HG03095 (cell line): ENCODE measurements around the gene HEXIM2.
"Not testable (repeated sequence)": the region's sequence is repeated elsewhere in the genome, so short reads cannot be mapped to it uniquely, and the experiment has no call there.

ENCODE experiments used
- ATAC-seq: cut with Tn5 transposase; IDR thresholded peaks from one replicate; pipeline ENCODE4 v1.9.1; 2021; ENCODE audit warnings: moderate library complexity; ENCODE audit not compliant: unreplicated experiment

Gene HEXIM2

DNA sequence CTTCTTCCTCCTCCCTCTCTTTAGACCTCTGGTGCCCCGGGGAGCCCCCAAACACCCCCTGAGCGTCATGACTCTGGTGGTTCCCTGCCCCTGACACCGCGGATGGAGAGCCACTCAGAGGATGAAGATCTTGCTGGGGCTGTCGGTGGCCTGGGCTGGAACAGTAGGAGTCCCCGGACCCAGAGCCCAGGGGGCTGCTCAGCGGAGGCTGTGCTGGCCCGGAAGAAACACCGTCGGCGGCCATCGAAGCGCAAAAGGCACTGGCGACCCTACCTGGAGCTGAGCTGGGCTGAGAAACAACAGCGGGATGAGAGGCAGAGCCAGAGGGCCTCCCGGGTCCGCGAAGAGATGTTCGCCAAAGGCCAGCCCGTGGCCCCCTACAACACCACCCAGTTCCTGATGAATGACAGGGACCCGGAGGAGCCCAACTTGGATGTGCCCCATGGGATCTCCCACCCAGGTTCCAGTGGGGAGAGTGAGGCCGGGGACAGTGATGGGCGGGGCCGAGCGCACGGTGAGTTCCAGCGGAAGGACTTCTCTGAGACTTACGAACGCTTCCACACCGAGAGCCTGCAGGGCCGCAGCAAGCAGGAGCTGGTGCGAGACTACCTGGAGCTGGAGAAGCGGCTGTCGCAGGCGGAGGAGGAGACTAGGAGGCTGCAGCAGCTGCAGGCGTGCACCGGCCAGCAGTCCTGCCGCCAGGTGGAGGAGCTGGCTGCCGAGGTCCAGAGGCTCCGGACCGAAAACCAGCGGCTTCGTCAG, 7.5 kb downstream of the HEXIM2 start:
- ATAC-seq = no peak

DNA sequence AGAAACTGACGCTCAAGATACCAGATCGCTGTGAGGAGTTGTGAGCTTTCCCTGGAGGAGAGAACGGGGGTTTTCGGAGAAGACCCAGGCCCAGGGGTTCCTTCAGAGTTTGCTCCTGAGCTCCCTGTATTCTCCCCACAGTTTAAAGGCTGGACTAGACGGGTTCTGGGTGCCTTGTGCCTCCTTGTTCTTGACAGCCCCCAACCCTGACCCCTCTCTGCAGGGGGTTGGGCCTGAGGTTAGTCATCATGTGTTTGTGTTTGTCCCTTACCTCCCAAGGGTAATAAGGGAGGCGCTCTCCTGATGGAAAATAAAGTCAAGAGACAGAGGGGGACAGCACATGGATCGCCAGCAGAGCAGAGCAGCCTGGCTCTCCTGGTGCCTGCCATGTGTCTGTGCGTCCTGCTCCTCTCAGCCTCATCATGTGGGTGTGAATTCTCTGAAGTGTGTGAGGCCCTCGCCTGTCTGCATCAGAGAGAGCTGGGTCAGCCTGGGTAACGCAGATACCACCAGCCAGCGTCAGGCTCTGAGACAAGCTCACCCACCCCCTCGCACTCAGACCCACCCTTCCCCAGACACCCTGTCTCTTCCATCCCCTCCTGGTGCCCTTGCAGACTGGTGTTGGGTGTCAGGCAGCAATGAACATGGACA, 8.7 kb downstream of the HEXIM2 start:
- no peak for ATAC-seq

- ATAC-seq = no peak
Observed at GRCh38 chr17:45170931-45171337, 9.3 kb downstream of the HEXIM2 start.

DNA sequence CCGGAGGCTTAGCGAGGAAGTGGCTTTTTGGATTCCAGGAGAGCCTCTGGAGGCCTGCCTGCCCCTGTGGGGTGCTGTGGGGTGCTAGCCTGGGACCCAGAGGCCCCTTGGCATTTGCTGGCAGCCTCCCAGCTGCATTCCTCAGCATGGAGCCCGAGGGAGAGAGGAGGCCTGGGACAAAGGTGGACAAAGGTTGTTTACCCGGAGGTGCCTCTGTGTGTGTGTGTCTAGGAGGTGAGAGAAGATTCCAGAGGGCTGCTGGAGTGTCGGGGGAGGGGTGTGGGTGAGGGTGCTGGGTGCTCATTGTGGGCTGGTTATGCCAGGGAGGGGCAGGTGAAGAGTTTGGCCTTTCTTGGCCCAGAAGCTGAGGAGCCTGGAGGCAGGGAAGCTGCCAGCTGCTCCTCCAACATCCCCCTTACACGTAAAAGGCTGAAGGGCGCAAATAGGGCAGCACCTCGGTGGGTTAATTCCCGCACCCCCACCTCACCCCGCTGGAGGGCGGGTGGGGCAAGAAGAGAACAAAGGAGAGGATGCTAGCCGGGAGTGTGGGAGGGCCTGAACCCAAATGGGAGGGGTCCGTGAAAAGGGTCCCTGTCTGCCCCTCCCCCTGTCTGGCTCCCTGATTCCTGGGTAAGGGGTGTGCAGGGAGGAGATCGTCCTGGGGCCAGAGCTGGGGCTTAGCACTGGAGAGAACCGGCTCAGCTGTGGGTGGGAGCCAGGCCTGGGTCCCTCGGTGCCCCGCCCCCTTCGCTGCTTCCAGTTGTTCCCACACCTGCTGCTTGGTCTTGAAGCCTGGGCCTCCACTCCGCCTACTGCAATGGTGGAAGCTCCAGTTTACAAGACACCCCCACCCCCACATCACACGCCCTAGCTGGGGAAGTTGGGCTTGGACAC, 9.9 kb downstream of the HEXIM2 start:
- no peak for ATAC-seq

GRCh38 chr17:45172232-45172540, 10.5 kb downstream of the HEXIM2 start:
- ATAC-seq = no peak

DNA sequence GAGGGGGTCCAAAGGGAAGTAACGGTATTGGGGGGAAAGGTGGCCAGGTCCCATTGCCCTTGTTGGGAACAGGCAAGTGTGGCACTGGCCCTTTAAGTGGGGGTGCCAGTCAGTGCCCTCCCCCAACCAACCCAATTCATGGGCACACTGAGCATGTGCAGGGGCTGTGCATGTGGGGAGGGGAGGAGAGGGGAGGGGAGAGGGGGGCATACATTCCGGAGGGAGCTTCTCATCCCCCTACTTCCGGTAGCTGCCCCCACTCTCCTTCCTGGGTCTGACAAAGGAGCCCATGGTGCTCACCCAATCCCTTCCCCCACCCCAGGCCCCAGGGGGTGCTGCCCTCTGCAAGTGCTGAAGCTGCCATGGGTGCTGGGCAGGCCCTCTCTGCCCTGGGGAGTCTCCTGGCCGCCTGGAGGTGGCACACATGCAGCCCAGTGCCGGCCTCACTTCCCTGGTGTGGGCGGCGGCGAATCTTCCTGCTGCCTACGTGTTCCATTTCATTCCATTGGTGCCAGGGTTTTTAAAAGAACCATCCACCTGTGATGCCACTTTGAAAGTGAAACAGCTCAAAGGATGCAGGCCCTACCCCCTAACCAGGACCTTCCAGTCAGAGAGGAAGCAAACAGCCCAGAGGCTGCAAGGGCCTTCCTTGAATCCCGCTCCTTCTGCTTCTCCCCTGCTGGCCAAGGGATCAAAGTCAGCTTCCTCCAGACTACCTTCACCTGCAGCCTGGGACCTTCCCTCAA, 11.0 kb downstream of the HEXIM2 start:
- ATAC-seq = no peak

GRCh38 chr17:45175759-45176115, 14.1 kb downstream of the HEXIM2 start:
- no peak for ATAC-seq

DNA sequence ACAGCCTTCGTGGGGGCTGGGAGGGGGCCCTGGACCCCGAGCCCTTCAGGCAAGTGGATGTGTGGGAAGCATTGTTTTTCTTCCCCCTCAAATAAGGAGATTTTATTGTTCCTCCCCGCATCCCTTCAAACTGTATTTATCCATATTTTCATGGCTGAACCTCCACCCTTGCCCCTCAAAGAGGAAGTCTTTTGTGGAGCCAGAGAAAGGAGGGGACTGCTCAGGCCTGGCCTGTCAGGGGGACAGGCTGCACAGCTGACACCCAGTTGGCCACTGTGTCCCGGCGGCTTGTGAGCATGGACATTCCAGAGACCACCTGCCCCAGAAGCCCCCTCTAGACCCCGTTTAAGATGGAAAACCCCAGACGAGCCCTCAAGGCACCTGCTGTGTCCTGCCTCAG, 15.9 kb downstream of the HEXIM2 start:
- ATAC-seq = no peak

- ATAC-seq = no peak
Observed at GRCh38 chr17:45184144-45184543, 22.5 kb downstream of the HEXIM2 start.

DNA sequence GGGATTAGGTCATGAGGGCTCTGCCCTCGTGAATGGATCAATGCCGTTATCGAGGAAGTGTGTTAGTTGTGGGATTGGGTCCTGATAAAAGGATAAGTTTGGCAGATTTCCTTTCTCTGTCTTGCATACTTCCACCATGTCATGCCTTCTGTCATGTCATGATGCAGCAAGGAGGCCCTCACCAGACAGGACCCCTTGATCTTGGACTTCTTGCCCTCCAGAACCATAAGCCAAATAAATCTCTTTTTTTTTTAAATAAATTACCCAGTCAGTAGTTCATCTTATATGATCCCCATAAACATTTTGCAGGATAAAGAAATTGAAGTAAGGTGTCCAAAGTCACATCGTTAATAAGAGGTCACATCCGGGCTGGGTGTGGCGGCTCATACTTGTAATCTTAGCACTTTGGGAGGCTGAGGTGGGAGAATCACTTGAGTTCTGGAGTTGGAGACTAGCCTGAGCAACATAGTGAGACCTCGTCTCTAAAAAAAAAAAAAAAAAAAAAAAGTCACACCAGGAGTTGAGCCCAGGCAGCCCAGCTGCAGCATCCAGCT, 25.2 kb downstream of the HEXIM2 start:
- ATAC-seq = no peak

DNA sequence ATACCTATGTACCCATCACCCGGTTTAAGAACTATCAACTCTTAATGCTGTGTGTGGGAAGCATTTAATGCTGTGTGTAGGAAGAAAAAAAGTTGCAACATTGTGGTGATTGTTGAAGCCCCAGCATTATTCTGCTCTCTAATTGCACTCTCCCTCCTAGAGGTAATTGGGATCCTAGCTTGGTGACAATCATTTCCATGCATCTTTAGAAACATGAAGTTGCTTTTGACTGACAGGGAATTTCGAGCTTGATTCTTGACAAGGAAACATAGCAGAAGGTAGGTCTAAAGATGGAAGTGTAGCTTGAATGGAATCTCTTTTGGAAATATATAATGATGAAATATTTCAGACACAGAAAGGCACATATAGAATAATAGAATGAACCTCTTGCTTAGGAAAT, 27.3 kb downstream of the HEXIM2 start:
- ATAC-seq = no peak

DNA sequence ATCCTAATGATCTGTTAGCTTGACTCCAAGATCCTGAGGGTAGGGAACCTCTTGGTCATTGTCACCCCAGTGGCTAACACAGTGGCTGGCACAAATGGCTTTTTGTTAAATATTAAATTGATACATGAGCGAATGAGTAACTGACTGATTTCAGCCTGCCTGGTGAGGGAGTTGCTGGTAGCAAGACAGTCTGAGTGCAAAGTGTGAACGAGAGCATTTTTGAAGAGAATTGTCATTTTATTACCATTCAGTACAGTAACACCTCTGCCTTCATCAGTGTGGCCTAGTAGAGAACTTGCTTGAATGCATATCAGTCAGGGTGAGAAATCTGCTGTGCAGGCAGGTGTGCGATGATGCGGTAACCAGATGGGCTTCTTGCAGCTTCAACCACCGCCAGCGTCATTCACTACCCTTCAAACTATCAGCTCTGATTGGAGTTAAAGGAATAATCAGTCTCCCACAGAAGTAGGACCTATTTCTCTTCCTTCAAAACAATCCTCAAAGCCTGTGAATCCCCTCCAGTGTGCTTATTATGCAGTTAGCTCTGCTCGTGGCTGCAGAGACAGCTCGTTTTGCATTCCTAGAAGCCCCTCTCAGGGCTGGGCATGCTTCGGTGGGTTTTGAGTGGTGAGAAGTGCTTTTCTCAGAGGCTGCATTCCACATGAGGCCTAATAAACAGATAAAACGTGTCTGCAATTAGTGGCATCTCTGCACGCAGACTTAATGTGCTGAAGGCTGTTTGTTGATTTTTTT, 29.0 kb downstream of the HEXIM2 start:
- ATAC-seq = no peak

DNA sequence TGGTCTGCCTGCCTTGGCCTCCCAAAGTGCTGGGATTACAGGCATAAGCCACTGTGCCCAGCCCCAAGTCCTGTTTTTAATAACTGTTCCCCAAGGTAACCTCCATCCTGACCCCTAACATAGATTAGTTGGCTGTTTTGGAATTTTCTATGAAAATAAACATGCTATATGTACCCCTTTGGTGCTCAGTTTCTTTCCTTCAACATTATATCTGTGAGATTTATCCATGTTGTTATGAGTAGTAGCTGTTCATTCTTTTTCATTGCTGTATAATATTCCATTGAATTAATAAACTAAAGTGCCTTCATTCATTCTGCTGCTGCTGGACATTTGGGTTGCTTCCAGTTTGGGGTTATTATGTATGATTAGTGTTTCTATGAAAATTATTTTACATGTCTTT, 33.7 kb downstream of the HEXIM2 start:
- ATAC-seq = no peak

DNA sequence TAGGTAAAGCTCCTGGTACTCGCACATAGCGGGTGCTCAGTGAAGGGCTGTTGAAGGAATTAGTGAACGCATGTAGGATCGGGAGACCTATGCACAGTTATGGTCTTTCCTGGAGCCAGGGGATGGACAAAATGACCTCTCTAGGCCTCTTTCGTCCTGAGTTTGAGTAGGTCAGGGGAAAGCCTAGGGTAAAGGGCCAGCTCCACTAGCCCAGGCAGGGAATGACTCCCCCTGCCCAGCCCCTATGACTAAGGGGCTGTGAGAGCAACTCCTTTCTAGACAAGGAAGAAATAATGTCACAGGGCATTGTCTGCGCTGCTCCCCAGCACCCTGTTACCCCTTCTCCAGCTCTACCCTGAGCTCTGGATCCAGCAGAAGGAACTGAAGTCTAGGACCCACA, 35.4 kb downstream of the HEXIM2 start:
- no peak for ATAC-seq

DNA sequence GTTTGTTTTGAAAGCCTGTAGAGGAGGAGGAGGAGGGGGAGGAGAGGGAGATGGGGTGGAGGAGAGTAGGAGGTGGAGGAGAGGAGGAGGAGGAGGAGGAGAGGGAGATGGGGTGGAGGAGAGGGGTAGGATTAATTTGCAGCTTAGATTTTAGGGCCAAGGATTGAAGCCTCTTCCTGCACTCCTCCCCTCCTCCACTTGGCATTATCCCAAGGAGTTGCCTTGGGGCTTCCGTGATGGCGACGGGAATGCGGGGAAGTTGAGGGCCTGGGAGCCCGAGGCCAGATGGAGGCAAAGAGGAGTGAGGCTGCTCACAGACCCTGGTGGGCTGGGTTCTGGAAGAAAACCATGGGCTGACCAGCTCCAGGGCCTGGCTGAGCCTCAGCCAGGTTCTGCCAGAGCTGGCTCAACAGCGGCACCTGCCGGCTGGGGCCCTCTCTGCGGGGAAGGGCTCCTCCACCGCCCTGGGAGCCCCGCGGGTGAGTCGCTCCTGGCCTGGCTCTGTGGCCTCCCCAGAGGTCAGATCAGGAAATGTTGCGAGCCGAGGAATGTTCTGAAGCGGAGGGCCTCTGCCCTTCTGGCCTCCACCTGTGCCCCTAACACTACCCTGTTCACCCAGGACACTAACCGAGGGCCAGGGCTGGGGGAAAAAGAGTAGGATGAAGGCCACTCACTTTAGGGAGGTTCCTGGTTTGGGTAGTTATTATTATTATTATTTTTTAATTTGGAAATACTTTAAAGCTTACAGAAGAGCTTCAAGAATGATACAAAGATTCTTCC, 36.1 kb downstream of the HEXIM2 start:
- peak; percentile 88 for ATAC-seq

GRCh38 chr17:45200701-45201100, 39.0 kb downstream of the HEXIM2 start:
- ATAC-seq = no peak

- no peak for ATAC-seq
Observed at GRCh38 chr17:45201457-45201856, 39.8 kb downstream of the HEXIM2 start.

GRCh38 chr17:45201880-45202279, 40.2 kb downstream of the HEXIM2 start:
- ATAC-seq = not testable (repeated sequence)

GRCh38 chr17:45218895-45219661, 57.4 kb downstream of the HEXIM2 start:
- no peak for ATAC-seq
